Loucy (cell line): Measurements from ENCODE around the gene LBP.

Experiments
- EZH2phosphoT487 ChIP-seq: fragments of 200-600 bp; IDR thresholded peaks from 2 replicates; pipeline ENCODE4 v1.6.1; 2018; ENCODE audit warnings: antibody characterized with exemption, mild to moderate bottlenecking, moderate library complexity, borderline replicate concordance
- TF ChIP-seq, protein P1 (sequence below): fragments of 200-600 bp; sonication (generic); conservative IDR thresholded peaks from 2 replicates; pipeline ENCODE4 v1.5.1; 2014; ENCODE audit warnings: mild to moderate bottlenecking, antibody characterized with exemption, low read length

DNA sequence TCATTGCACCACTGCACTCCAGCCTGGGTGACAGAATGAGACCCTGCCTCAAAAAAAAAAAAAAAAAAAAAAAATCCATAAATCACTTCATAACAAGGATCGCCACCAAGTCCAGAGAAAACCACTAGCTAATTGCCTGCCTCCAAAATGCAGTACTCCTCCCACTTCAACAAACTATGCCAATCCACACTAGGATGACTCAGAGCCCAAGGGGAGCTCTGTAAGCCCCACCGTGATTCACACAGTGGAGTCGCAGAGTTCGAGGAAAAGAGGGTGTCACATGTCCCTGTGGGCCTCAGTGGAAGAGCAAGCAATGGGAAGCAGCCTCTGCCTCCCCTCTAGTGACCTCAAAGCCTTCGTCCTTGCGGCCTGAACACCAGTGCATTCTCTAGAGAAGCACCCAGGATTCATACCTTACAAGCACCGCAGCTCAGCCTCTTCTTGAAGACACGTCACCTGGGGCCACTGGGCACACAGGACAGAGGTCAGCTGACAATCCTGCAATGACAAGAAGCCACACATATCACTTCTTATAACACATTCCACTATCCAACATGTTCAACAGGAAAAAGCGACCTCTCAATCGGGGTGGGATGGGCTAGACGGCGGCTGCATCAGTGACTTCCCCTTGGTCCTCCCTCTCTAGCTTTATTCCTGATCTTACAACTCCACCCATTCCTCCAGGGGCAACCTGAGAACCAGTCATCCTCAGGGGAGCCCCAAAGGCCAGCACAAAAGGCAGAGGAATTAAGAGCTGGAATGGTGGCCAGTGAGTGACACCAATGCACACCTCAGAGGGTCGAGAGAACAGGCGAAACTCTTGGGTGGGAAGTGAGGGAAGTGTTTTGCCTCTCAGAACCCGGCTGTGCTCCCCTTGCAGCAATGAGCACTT lies 80.0 kb downstream of the LBP start:
- TF ChIP-seq, protein P1, sequence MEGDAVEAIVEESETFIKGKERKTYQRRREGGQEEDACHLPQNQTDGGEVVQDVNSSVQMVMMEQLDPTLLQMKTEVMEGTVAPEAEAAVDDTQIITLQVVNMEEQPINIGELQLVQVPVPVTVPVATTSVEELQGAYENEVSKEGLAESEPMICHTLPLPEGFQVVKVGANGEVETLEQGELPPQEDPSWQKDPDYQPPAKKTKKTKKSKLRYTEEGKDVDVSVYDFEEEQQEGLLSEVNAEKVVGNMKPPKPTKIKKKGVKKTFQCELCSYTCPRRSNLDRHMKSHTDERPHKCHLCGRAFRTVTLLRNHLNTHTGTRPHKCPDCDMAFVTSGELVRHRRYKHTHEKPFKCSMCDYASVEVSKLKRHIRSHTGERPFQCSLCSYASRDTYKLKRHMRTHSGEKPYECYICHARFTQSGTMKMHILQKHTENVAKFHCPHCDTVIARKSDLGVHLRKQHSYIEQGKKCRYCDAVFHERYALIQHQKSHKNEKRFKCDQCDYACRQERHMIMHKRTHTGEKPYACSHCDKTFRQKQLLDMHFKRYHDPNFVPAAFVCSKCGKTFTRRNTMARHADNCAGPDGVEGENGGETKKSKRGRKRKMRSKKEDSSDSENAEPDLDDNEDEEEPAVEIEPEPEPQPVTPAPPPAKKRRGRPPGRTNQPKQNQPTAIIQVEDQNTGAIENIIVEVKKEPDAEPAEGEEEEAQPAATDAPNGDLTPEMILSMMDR = no peak
- no peak for TF ChIP-seq EZH2phosphoT487
